Kidney (tissue), 14 donors: ENCODE data around the gene MYO7B. TPM values are rescaled to one million over a fixed set of nuclear protein-coding genes. Genes with fewer than 3 reads are reported as not detected.

Experiments
- DNase-seq, 5 donors: peaks; one replicate each; pipeline ENCODE4 v3.0.0-alpha.2; 2013 to 2020
- FAIRE-seq: peaks from 2 replicates; lab custom pipeline; 2012; peaks lifted over from hg19 to GRCh38; lab: Jason Lieb, UNC
- H3K27ac ChIP-seq, 2 donors: one replicate each; pipeline ENCODE4 v1.7.0; 2013; ENCODE audit warnings: low read depth in 2 of 2, low read length in 2 of 2, inconsistent platforms in 1 of 2
- H3K27me3 ChIP-seq: one replicate; pipeline ENCODE4 v1.7.1; 2013; ENCODE audit warnings: low read length, inconsistent platforms; ENCODE audit not compliant: control insufficient read depth, insufficient read depth
- H3K36me3 ChIP-seq, 3 donors: one replicate each; pipeline versions ENCODE4 v1.7.0 to v1.7.1; 2013; ENCODE audit warnings: low read length in 3 of 3, control low read depth in 1 of 3, inconsistent platforms in 1 of 3; ENCODE audit not compliant: insufficient read depth in 3 of 3, control insufficient read depth in 2 of 3
- H3K4me1 ChIP-seq, 3 donors: one replicate each; pipeline versions ENCODE4 v1.7.0 to v1.7.1; 2013; ENCODE audit warnings: low read length in 3 of 3, inconsistent platforms in 1 of 3, low read depth in 1 of 3; ENCODE audit not compliant: control insufficient read depth in 2 of 3, insufficient read depth in 2 of 3
- H3K4me3 ChIP-seq, 3 donors: one replicate each; pipeline versions ENCODE4 v1.7.0 to v1.8.1; 2013; ENCODE audit warnings: low read length in 3 of 3, control low read depth in 1 of 3, inconsistent platforms in 1 of 3
- H3K9ac ChIP-seq, 3 donors: one replicate each; pipeline versions ENCODE4 v1.7.0 to v1.7.1; 2013; ENCODE audit warnings: low read length in 3 of 3, control low read depth in 1 of 3, inconsistent platforms in 1 of 3
- H3K9me3 ChIP-seq, 3 donors: one replicate each; pipeline versions ENCODE4 v1.7.0 to v1.7.1; 2013; ENCODE audit warnings: low read length in 3 of 3, control low read depth in 1 of 3, inconsistent platforms in 1 of 3; ENCODE audit not compliant: control insufficient read depth in 2 of 3, insufficient read depth in 1 of 3
- intact Hi-C: fragments of 100-400 bp; cut with DNase I; formaldehyde crosslinking; loops from one replicate; pipeline ENCODE4 v1.11.1; 2022
- polyA plus RNA-seq: library from polyadenylated mRNA; stranded (reverse); fragments of 350-450 nt; fragmentation: Illumina TruSeq; extraction: RNeasy Lipid Tissue Mini Kit (QIAGEN cat#74804); gene quantifications from one replicate; pipeline ENCODE4 v1.2.3, GENCODE V29; 2014; ENCODE audit warnings: low read depth, low replicate concordance; ENCODE audit not compliant: insufficient read depth
- total RNA-seq: library from RNA; stranded (reverse); fragmentation: NEBNext Ultra II Directional; extraction: Animal tissue kit (Norgen Biotek cat#: 25700); gene quantifications from one replicate; pipeline ENCODE4 v1.2.1, GENCODE V29; 2021
- TF ChIP-seq, protein P1 (sequence below): IDR thresholded peaks from 3 replicates; pipeline ENCODE4 v1.5.1; 2012; ENCODE audit warnings: mild to moderate bottlenecking, moderate library complexity, borderline replicate concordance; ENCODE audit not compliant: insufficient read depth; ENCODE audit errors: extremely low read depth
- donor health status: control.
- donor health status: control.
- donor health status: control.
- donor health status: control.
- donor health status: control.
- donor health status: DM: yes; HTN: yes; CAD: no.
- donor health status: Normal renal cell carcinoma (clear cell type).

The MYO7B gene
- total and polyA plus RNA-seq, 2 donors from 2014 or later = 11.0 to 22.2 TPM

DNA sequence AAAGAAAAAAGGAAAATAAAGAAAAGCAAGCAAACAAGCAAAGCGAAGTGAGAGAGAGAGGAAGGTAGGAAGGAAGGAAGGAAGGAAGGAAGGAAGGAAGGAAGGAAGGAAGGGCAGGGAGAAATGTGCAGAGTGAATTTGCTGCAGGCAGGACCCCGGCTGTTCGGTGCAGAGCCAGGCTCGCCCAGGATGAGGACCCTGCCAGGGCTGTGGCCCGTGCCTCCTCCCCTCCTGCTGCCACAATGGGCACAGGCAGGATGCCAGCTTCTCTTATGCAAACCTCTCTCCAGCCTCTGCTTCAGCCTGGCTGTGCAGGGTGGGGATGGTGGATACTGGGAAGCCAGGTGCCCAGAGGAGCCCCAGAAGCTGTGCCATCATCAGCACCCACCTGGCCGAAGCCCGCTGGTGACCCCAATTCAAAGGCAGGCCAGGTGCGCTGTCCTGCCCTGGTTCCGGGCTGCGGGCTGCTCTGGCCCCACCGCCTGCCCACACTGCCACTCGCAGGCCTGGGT lies 113.7 kb downstream of the MYO7B start:
- intact Hi-C loops = no loop called here
- Histone ChIP-seq H3K36me3 (no peaks in the 10 kb centered on the region), H3K4me1 (peaks cover 0 to 20% (median 6%) of the 10 kb centered on the region in 3 donors), H3K27ac (no peak overlapping the region), H3K27me3 (no peaks in the 10 kb centered on the region), H3K4me3 (no peak overlapping the region), H3K9ac (no peak overlapping the region), H3K9me3 (no peaks in the 10 kb centered on the region)
- TF ChIP-seq, protein P1, sequence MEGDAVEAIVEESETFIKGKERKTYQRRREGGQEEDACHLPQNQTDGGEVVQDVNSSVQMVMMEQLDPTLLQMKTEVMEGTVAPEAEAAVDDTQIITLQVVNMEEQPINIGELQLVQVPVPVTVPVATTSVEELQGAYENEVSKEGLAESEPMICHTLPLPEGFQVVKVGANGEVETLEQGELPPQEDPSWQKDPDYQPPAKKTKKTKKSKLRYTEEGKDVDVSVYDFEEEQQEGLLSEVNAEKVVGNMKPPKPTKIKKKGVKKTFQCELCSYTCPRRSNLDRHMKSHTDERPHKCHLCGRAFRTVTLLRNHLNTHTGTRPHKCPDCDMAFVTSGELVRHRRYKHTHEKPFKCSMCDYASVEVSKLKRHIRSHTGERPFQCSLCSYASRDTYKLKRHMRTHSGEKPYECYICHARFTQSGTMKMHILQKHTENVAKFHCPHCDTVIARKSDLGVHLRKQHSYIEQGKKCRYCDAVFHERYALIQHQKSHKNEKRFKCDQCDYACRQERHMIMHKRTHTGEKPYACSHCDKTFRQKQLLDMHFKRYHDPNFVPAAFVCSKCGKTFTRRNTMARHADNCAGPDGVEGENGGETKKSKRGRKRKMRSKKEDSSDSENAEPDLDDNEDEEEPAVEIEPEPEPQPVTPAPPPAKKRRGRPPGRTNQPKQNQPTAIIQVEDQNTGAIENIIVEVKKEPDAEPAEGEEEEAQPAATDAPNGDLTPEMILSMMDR = no peak
- FAIRE-seq (no peak), DNase-seq (peak in 1 of 5 donors; percentile 64)

DNA sequence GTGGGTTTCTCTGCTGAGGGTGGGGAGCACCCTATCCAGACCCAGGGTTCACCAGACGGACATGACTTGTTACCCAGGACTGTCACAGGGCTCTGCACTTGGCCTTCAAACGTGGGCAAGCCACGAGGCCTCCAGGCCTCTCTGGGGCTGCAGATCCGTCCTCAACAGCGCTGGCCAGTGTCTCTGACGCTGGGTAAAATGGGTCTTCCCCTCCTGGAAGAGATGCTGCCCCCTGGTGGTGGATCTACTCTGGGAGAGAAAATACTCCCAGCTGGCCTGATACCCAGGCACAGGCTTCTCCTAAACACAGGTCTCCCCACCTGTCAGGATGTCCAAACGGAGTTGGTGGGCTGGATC lies 114.2 kb downstream of the MYO7B start:
- Histone ChIP-seq H3K4me3 (no peak overlapping the region), H3K9me3 (no peaks in the 10 kb centered on the region), H3K27ac (no peak overlapping the region), H3K9ac (no peak overlapping the region), H3K4me1 (peaks cover 0 to 20% (median 6%) of the 10 kb centered on the region in 3 donors), H3K36me3 (no peaks in the 10 kb centered on the region), H3K27me3 (no peaks in the 10 kb centered on the region)
- intact Hi-C loops = no loop called here
- peak; percentile 81 to 91 (median 84) for DNase-seq
- TF ChIP-seq, protein P1 = peak; percentile 81
- FAIRE-seq = no peak

DNA sequence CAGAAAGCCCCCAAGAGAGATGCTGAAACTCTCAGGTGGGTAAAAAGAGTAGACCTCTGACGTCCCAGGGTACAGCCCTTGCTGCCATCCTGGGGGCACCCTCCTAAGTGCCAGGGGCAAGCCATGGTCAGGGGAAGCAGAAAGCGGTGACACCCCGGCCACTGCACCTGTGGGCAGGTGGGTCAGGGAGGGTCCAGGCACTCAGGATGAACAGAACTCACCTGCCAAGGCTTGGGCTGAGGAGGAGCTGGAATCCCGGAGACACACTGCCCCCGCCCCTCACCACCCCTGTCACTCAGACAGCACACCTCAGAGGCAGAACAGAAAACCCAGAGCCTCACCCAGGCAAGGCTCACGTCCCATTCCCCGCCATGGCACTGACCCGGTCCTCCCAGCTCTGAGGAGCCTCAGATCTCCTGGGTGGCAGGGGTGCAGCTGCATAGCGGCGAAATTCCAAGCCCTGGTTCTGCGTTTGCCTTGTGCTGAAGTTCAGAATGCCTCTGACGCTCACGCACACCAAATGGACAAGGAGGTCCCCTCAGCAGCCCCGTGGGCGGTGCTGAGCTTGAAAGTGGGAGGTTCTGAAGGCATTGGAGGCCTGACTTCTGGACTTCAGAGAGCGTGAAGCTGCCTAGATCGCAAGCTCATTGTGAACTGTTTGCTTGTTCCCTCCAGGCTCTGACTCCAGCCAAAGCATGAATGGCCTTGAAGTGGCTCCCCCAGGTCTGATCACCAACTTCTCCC lies 114.7 kb downstream of the MYO7B start:
- Histone ChIP-seq H3K9me3 (no peaks in the 10 kb centered on the region), H3K4me1 (peaks cover 0 to 20% (median 6%) of the 10 kb centered on the region in 3 donors), H3K36me3 (no peaks in the 10 kb centered on the region), H3K4me3 (no peak overlapping the region), H3K27me3 (no peaks in the 10 kb centered on the region), H3K9ac (no peak overlapping the region), H3K27ac (no peak overlapping the region)
- peak in 1 of 5 donors; percentile 65 for DNase-seq
- TF ChIP-seq, protein P1 = no peak
- intact Hi-C loops = no loop called here
- no peak for FAIRE-seq
